ENCODE results near the gene PLXNA4.

The PLXNA4 gene

GRCh38 chr7:132437730-132438129 lies 138.5 kb downstream of the PLXNA4 start:
- DNase-seq (ENCODE audit: low read depth), result no peak

GRCh38 chr7:132436121-132436520 lies 140.1 kb downstream of the PLXNA4 start:
- no peak for DNase-seq (ENCODE audit: low read depth)

GRCh38 chr7:132435016-132435990 lies 141.0 kb downstream of the PLXNA4 start:
- no peak for DNase-seq (ENCODE audit: low read depth)

GRCh38 chr7:132434041-132434440 lies 142.2 kb downstream of the PLXNA4 start:
- no peak for DNase-seq (ENCODE audit: low read depth)

GRCh38 chr7:132433301-132433700 lies 143.0 kb downstream of the PLXNA4 start:
- DNase-seq (ENCODE audit: low read depth), result no peak

GRCh38 chr7:132430861-132431822 lies 145.1 kb downstream of the PLXNA4 start:
- peak; percentile 26 for DNase-seq (ENCODE audit: low read depth)

- no peak for DNase-seq (ENCODE audit: low read depth)
Measured at GRCh38 chr7:132430041-132430855, 146.0 kb downstream of the PLXNA4 start.

- DNase-seq (ENCODE audit: low read depth), result no peak
Measured at GRCh38 chr7:132429181-132429580, 147.1 kb downstream of the PLXNA4 start.

- no peak for DNase-seq (ENCODE audit: low read depth)
Measured at GRCh38 chr7:132428247-132428919, 147.9 kb downstream of the PLXNA4 start.

GRCh38 chr7:132425942-132426341 lies 150.3 kb downstream of the PLXNA4 start:
- no peak for DNase-seq (ENCODE audit: low read depth)

GRCh38 chr7:132424821-132425724 lies 151.2 kb downstream of the PLXNA4 start:
- DNase-seq (ENCODE audit: low read depth), result no peak

GRCh38 chr7:132424277-132424676 lies 152.0 kb downstream of the PLXNA4 start:
- DNase-seq (ENCODE audit: low read depth), result no peak

GRCh38 chr7:132423594-132424200 lies 152.6 kb downstream of the PLXNA4 start:
- no peak for DNase-seq (ENCODE audit: low read depth)

- DNase-seq (ENCODE audit: low read depth), result no peak
Measured at GRCh38 chr7:132422502-132423111, 153.7 kb downstream of the PLXNA4 start.

- DNase-seq (ENCODE audit: low read depth), result no peak
Measured at GRCh38 chr7:132420527-132420926, 155.7 kb downstream of the PLXNA4 start.

- no peak for DNase-seq (ENCODE audit: low read depth)
Measured at GRCh38 chr7:132419542-132419941, 156.7 kb downstream of the PLXNA4 start.

- no peak for DNase-seq (ENCODE audit: low read depth)
Measured at GRCh38 chr7:132418840-132419239, 157.4 kb downstream of the PLXNA4 start.

- DNase-seq (ENCODE audit: low read depth), result no peak
Measured at GRCh38 chr7:132417103-132417906, 159.0 kb downstream of the PLXNA4 start.
